Inflammatory macrophage treated with lipopolysaccharide for 1 hour (primary cell): ENCODE results near the gene SAP30BP.

Experiments
- DNase-seq, 2 donors: peaks; one replicate each; pipeline ENCODE4 v3.0.0-alpha.2; 2020 to 2022

The SAP30BP gene

DNA sequence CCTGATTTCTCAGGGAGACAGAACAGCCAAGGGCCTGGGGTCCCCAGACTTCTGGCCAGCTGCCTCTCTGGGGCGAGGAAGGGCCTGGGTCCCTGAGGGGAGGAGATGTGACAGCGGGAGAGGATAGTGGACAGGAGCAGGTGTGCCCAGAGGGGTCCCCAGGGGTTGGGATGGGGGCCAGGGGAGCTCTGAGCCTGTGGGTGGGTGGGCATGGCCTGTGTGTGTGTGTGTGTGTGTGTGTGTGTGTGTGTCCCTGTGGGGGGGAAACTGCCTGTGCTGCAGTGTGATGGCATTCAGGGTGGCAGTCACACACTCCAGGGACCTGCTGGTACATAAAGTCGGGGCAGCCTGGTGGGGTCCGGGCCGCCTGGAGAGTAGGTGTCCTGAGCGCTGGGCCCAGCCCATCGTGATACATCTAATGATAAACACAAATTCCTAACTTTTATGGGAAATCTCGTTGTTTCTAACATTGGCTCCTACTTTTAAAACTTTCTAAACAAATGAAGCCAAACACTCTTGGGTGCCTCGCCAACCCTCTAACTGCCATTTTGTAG, 55.5 kb downstream of the SAP30BP start:
- DNase-seq = no peak

DNA sequence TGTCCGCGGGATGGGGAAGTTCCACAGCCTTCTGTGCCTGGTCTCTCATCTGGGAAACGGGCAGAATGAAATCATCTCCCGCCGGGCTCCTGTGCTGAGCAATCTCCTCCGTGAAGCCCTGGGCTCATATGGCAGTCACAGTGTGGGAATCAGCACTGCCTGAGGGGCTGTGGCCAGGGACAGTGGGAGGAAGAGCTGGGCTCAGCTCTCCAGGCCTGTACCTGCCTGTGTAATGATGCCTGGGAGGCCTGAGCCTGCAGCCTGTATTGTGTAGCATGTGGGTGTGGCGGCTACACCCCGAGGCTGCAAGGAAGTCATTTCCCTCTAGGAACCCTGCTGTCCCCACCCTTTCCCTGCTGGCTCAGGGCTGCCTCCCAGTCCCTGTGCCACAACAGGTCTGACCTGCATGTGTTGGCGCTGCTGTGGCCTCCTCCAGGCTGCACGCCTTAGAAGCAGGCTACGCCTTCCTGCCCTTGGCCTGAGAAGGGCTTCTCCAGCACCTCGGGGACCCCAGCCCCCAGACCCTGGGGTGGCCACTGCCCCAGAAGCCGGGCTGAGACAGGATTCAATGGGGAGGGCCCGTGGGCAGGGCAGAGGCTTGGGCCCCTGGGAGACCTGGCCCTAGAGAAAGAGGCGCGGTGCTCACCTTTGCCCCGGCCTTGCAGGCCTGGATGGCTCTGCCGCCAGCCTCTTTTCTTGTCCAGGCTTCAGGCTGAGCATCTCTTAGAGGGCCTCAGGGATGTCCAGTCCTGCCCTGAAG, 56.2 kb downstream of the SAP30BP start:
- peak; percentile 12 to 42 for DNase-seq

- DNase-seq = no peak
These were observed 57.2 kb downstream of the SAP30BP start for GRCh38 chr17:75724016-75725003.

DNA sequence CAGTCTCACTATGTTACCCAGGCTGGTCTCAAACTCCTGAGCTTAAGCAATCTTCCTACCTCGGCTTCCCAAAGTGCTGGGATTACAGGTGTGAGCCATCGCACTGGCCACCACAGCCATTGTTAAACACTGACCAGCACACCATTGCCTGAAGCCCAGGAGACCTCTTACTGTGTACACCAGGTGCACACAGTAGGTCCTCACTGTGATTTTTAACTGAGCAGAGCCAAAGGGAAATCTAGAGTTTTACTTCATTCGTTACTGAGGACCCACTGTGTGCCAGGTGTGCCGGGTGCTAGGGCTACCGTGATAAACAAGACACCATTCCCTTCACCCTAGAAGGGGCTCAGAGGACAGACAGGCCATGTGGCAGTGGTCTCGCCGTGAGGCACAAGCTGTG, 58.4 kb downstream of the SAP30BP start:
- no peak for DNase-seq

GRCh38 chr17:75727391-75727790, 60.3 kb downstream of the SAP30BP start:
- no peak for DNase-seq

GRCh38 chr17:75729351-75729750, 62.2 kb downstream of the SAP30BP start:
- no peak for DNase-seq

- no peak for DNase-seq
These were observed 62.9 kb downstream of the SAP30BP start for GRCh38 chr17:75730065-75730464.

GRCh38 chr17:75731086-75731715, 64.1 kb downstream of the SAP30BP start:
- no peak for DNase-seq

- DNase-seq = no peak
These were observed 64.8 kb downstream of the SAP30BP start for GRCh38 chr17:75731716-75732498.

GRCh38 chr17:75733471-75733870, 66.3 kb downstream of the SAP30BP start:
- no peak for DNase-seq

DNA sequence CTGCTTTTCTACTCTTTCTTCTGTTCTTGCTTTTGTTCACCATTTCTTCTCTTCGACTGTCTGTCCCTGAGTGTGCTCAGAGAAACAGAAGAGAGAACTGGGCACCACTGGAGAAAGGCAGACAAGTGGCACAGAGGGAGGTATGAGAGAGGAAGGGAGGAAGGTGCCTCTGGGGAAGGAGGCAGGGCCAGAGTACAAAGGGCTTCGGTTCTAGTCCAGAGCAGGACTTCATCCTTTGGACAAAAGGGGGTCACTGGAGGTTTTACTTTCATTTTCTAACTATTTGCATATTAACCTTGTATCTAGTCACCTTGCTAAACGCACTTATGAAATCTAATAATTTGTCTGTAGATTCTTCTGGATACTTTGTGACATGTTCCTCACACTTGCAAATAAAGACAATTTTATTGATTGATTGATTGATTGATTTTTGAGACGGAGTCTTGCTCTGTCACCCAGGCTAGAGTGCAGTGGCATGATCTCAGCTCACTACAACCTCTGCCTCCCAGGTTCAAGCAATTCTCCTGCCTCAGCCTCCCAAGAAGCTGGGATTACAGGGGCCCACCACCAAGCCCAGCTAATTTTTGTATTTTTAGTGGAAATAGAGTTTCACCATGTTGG, 67.6 kb downstream of the SAP30BP start:
- DNase-seq = no peak

GRCh38 chr17:75736173-75736835, 69.2 kb downstream of the SAP30BP start:
- no peak for DNase-seq

GRCh38 chr17:75737133-75737962, 70.2 kb downstream of the SAP30BP start:
- no peak for DNase-seq

DNA sequence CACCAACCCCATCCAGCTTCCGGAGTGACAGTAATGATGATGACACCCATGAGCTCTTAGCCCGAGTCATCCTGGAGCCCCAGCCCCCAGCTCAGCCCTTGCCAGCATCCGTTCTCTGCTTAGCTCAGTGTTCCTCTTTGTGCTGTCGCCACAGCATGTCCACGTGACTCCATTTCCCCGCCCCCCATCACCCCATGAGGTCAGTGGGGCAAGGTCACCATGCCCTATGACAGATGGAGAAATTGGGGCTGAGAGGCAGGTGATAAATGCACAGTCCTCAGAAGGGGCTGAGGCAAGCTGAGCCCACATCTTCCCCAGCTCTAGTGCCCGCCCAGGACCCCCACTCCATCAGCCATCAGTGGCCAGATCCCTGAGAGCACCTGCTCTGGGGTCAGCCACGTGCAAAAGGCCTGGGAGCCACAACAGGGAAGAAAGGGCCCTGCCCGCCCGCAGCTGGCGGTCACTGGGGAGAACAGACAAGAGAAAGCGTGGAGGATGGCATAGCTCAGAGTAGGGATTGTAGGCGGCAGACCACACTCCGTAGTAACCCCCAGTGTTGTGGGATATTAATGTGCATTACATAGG, 71.2 kb downstream of the SAP30BP start:
- peak; percentile 89 to 92 for DNase-seq

DNA sequence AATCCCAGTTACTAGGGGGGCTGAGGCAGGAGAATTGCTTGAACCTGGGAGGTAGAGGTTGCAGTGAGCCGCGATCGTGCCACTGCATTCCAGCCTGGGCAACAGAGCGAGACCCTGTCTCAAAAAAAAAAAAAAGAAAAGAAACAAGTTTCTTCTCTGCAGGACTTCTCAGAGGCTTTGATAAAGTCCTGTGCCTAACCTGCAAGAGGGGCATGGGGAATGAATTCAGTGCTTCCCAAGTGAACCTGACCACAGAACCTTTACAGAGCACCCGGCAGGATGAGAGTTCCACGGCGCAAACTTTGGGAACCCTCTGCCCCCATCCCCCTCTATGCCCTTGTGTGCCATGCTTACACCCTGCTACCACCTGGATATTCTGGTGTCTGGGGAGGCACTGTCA, 72.0 kb downstream of the SAP30BP start:
- DNase-seq = no peak

DNA sequence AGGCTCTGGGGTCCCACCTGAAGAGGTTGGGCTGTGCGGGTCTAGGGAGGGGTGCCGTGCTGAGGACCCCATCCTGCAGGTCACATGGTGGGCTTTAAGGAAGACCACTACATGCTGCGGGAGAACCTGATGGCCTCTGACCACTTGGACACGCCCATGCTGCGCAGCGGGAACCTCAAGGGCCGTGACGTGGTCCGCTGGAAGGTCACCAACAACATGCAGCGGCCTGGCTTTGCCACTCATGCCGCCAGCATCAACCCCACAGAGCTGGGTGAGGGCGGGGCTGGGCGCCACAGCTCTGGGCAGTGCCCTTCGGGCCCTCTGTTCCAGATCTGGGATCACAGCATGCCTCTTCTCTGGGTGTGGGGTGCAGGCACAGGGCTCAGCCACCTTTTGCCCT, 72.7 kb downstream of the SAP30BP start:
- no peak for DNase-seq

DNA sequence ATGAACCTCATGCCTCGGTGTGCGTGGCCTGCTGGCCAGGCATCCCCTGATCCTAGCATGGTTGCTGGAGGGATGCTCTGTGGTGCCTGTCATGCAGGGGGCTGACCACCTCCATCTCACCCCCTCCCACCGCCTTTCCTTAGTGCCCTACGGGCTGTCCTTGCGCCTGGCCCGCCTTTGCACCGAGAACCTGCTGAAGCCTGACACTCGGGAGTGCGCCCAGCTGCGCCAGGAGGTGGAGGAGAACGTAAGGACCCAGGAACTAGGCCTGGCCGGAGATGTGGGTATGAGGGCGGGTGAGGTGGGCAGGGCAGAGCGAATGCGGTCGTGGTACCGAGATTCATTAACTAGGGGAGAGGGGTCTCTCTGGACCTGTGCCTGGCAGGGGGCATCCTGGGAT, 73.1 kb downstream of the SAP30BP start:
- DNase-seq = no peak

- DNase-seq = no peak
These were observed 73.5 kb downstream of the SAP30BP start for GRCh38 chr17:75740631-75741077.

GRCh38 chr17:75742337-75742736, 75.2 kb downstream of the SAP30BP start:
- no peak for DNase-seq
